Smooth muscle cell (in vitro differentiated cells): ENCODE data around the gene NPHP1. TPM values are rescaled to one million over a fixed set of nuclear protein-coding genes. Genes with fewer than 3 reads are reported as not detected.

Experiments
- DNase-seq: peaks from one replicate; lab custom pipeline; 2025; ENCODE audit not compliant: unreplicated experiment; lab: John Stamatoyannopoulos, UW
- H2AFZ ChIP-seq: fragments of 200-600 bp; sonication (generic); 2 replicates; pipeline ENCODE4 v1.6.0; 2016; ENCODE audit warnings: antibody characterized with exemption, low read depth, mild to moderate bottlenecking
- H3F3A ChIP-seq: fragments of 200-600 bp; sonication (generic); 2 replicates; pipeline ENCODE4 v1.6.0; 2017; ENCODE audit warnings: antibody characterized with exemption, low read depth
- H3K27ac ChIP-seq: fragments of 200-600 bp; sonication (generic); 2 replicates; pipeline ENCODE4 v1.5.1; 2016; ENCODE audit warnings: low read depth, mild to moderate bottlenecking
- H3K27me3 ChIP-seq: fragments of 200-600 bp; sonication (generic); 2 replicates; pipeline ENCODE4 v1.6.1; 2016; ENCODE audit warnings: low read depth, mild to moderate bottlenecking
- H3K36me3 ChIP-seq: fragments of 200-600 bp; sonication (generic); 2 replicates; pipeline ENCODE4 v1.5.1; 2016; ENCODE audit warnings: low read depth
- H3K4me1 ChIP-seq: fragments of 200-600 bp; sonication (generic); 2 replicates; pipeline ENCODE4 v1.5.1; 2016; ENCODE audit warnings: low read depth
- H3K4me2 ChIP-seq: fragments of 200-600 bp; sonication (generic); 2 replicates; pipeline ENCODE4 v1.6.0; 2016; ENCODE audit warnings: mild to moderate bottlenecking
- H3K4me3 ChIP-seq: fragments of 200-600 bp; sonication (generic); 2 replicates; pipeline ENCODE4 v1.5.1; 2016; ENCODE audit warnings: mild to moderate bottlenecking
- H3K79me2 ChIP-seq: fragments of 200-600 bp; sonication (generic); 2 replicates; pipeline ENCODE4 v1.6.0; 2016; ENCODE audit warnings: low read depth, mild to moderate bottlenecking
- H3K9ac ChIP-seq: fragments of 200-600 bp; sonication (generic); 2 replicates; pipeline ENCODE4 v1.6.0; 2016; ENCODE audit warnings: low read depth
- H3K9me3 ChIP-seq: fragments of 200-600 bp; sonication (generic); replicated peaks from 2 replicates; pipeline ENCODE4 v1.5.1; 2016; ENCODE audit warnings: low read depth
- H4K20me1 ChIP-seq: fragments of 200-600 bp; sonication (generic); 2 replicates; pipeline ENCODE4 v1.6.0; 2016; ENCODE audit warnings: low read depth
- CTCF ChIP-seq: fragments of 200-600 bp; sonication (generic); IDR thresholded peaks from 2 replicates; pipeline ENCODE4 v1.5.1; 2017; ENCODE audit warnings: borderline replicate concordance, mild to moderate bottlenecking, antibody characterized with exemption; ENCODE audit not compliant: insufficient read depth, poor library complexity, severe bottlenecking
- WGBS: methylation state at CpG from one replicate; pipeline ENCODE4 v1.1.7; 2016; ENCODE audit warnings: low lambda C conversion rate; 5-methylcytosine and 5-hydroxymethylcytosine counted together
- polyA plus RNA-seq: library from polyadenylated mRNA; unstranded; fragments of >200 nt; fragmentation: Nextera tagmentation; extraction: Ambion mirVana; gene quantifications from 2 replicates; pipeline ENCODE4 v1.2.1, GENCODE V29; 2016
- total RNA-seq: library from RNA; depleted of rRNA; stranded (reverse); fragments of >200 nt; gene quantifications from 2 replicates; pipeline ENCODE4 v1.2.3, GENCODE V29; 2014

NPHP1 gene
- total and polyA plus RNA-seq, 2 experiments from 2014 or later: 7.0 to 7.7 TPM

- H3K9me3 ChIP-seq: no peaks in the 10 kb centered on the region
- WGBS: 83% methylated on average over 2 of the region's 2 CpGs
- no peak overlapping the region for H2AFZ ChIP-seq
- no peaks in the 10 kb centered on the region for H3F3A ChIP-seq
- H3K4me3 ChIP-seq: no peak overlapping the region
- H3K27me3 ChIP-seq: no peaks in the 10 kb centered on the region
- no peak overlapping the region for H3K4me2 ChIP-seq
- H3K4me1 ChIP-seq: no peaks in the 10 kb centered on the region
- no peak for DNase-seq
- TF ChIP-seq CTCF: no peak
- H3K36me3 ChIP-seq: no peaks in the 10 kb centered on the region
- no peaks in the 10 kb centered on the region for H3K79me2 ChIP-seq
- no peaks in the 10 kb centered on the region for H4K20me1 ChIP-seq
- H3K9ac ChIP-seq: no peak overlapping the region
- no peak overlapping the region for H3K27ac ChIP-seq
These were observed 73.6 kb downstream of the NPHP1 start for GRCh38 chr2:110131166-110131565.

DNA sequence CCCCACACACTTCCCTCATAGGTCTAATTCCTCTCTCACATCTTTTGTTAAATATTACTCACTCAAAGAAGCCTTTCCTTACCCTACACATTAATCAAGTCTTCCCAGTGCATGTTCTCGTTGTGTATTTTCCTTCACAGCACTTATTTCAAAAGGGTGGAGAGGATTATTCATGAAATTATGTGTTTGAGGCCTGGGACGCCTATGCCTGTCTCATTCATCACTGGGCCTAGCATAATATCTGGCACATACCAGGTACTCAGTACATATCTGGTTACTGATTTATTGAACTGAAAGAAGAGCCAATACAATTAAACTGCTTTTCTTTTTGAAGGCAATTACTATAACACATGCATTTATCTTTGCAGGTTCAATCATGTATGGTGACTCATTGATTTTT, 74.1 kb downstream of the NPHP1 start:
- Histone ChIP-seq H3K4me3 (no peak overlapping the region), H3K27me3 (no peaks in the 10 kb centered on the region), H3K9ac (no peak overlapping the region), H3K79me2 (no peaks in the 10 kb centered on the region), H3K4me1 (peaks cover under 1% of the 10 kb centered on the region), H4K20me1 (no peaks in the 10 kb centered on the region), H3K36me3 (no peaks in the 10 kb centered on the region), H3K9me3 (no peaks in the 10 kb centered on the region), H2AFZ (no peak overlapping the region), H3K27ac (no peak overlapping the region), H3F3A (no peaks in the 10 kb centered on the region), H3K4me2 (no peak overlapping the region)
- no peak for DNase-seq
- WGBS: 81% methylated on average over 2 of the region's 2 CpGs
- TF ChIP-seq CTCF: no peak

- Histone ChIP-seq H3F3A (no peaks in the 10 kb centered on the region), H3K9me3 (no peaks in the 10 kb centered on the region), H2AFZ (no peak overlapping the region), H3K36me3 (no peaks in the 10 kb centered on the region), H3K4me2 (no peak overlapping the region), H4K20me1 (no peaks in the 10 kb centered on the region), H3K27ac (no peak overlapping the region), H3K79me2 (no peaks in the 10 kb centered on the region), H3K4me1 (peaks cover 8% of the 10 kb centered on the region), H3K9ac (no peak overlapping the region), H3K4me3 (no peak overlapping the region), H3K27me3 (no peaks in the 10 kb centered on the region)
- no peak for TF ChIP-seq CTCF
- no peak for DNase-seq
- 79% methylated on average over 2 of the region's 2 CpGs for WGBS
These were observed 77.9 kb downstream of the NPHP1 start for GRCh38 chr2:110126906-110127305.

GRCh38 chr2:110126086-110126773, 78.6 kb downstream of the NPHP1 start:
- no peaks in the 10 kb centered on the region for H4K20me1 ChIP-seq
- no peak overlapping the region for H2AFZ ChIP-seq
- WGBS: 76% methylated on average over 4 of the region's 4 CpGs
- H3K27me3 ChIP-seq: no peaks in the 10 kb centered on the region
- no peaks in the 10 kb centered on the region for H3K36me3 ChIP-seq
- peaks cover 8% of the 10 kb centered on the region for H3K4me1 ChIP-seq
- DNase-seq: no peak
- peak overlapping the region; percentile 54 for H3K27ac ChIP-seq
- TF ChIP-seq CTCF: no peak
- H3F3A ChIP-seq: no peaks in the 10 kb centered on the region
- H3K4me3 ChIP-seq: no peak overlapping the region
- no peak overlapping the region for H3K4me2 ChIP-seq
- no peaks in the 10 kb centered on the region for H3K79me2 ChIP-seq
- no peak overlapping the region for H3K9ac ChIP-seq
- no peaks in the 10 kb centered on the region for H3K9me3 ChIP-seq
